ENCODE data around the gene IDS.

- TF ChIP-seq POLR2A (IDR thresholded peaks at IDR 0.05) = no peak
- no peak for TF ChIP-seq EP300 (IDR thresholded peaks at IDR 0.05)
Observed at GRCh38 chrX:149508467-149508866, 3.4 kb upstream of the IDS start.

Data from stomach (tissue), 4 donors.